ENCODE data around the gene OBP2A.
"Not testable (repeated sequence)": the region's sequence is repeated elsewhere in the genome, so short reads cannot be mapped to it uniquely, and the experiment has no call there.

OBP2A gene

DNA sequence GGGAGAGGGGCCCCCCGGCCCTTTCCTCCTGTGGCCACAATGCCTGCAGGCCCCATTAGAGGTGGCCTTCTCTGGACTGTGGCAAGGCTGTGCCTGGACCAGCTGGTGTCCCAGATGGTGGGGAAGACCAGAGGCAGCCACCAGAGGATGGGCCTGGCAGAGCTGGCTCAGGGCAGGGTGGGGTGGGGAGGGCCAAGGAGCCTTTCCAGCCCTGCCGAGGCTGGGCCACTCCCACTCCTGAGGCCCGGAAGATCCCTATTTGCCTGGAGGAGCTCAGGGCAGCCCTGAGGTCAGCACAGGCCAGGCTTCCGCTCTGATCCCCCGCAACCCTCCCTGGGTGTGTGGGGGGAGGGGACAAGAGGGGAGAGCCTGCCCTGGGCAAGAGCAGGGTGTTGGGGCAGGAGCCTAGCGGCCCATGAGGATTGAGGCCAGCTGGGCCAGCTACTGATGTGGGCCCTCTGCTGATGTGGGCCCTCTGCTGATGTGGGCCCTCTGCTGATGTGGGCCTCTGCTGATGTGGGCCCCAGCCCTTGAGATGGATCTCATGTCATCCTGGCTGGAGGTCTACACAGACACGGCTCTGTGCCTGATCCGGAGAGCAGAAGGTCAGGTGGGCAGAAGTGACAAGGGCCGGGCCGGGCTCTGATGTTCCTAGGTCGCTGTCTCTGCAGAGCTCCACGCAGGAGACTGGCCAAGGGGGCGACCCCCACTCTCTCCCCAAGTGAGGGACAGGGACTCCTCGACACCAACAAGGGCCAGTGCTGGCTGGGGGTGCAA lies 39.4 kb upstream of the OBP2A start:
- peaks cover 23% of the 10 kb centered on the region for H3K4me1 Mint-ChIP-seq
- H3K27ac Mint-ChIP-seq, result no peak overlapping the region
- H3K4me3 Mint-ChIP-seq, result no peak overlapping the region
- H3K36me3 Mint-ChIP-seq (ENCODE audit: low read depth), result peaks cover 17% of the 10 kb centered on the region
- peaks cover 2% of the 10 kb centered on the region for H3K27me3 Mint-ChIP-seq
- no peak for DNase-seq
- peaks cover 11% of the 10 kb centered on the region for H3K9me3 Mint-ChIP-seq
- ATAC-seq, result no peak

DNA sequence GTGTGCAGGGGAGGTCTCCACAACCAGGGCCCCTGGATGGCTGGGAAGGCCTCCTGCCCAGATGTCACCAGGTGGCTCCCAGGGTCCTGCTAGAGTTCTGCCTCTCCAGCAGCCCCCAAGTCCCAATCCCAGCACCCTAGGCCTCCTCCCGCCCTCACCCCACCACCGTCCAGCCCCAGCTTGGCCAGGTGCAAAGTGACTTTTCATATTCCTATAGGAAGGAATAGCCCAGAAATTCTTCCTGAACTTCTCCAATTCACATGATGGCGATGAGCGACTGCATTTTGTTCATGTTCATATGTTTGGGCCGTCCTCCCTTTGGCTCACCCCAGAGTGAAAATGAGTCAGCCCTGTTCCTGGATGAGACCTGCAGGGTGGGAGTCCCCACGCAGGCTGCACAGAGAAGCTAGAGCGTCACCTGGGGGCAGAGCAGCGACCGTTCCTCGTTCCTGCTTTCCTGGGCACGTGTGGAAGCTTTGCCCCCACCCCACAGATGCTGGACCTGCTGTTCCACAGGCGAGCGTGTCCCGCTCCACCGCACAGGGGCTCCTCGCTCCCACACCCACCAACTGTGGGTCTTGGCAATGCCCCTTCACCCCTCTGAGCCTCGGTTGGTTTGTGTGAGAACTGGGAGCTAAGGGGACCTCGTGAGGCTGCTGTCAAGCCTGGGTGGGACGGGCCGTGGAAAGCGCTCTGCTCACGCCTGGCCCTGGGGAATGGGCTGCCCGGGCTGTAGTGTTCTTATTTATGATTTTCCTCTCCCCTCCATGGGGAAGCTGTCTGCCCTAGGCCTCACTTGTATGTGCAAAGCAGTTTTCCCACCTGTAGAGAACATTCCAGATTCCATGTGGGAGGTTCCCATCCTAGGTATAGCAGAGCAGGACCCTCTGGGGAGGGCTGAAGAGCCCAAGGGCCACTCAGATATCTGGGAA lies 38.6 kb upstream of the OBP2A start:
- H3K36me3 Mint-ChIP-seq (ENCODE audit: low read depth), result peaks cover 15% of the 10 kb centered on the region
- DNase-seq (no peak), ATAC-seq (no peak)
- H3K4me3 Mint-ChIP-seq, result no peak overlapping the region
- H3K27ac Mint-ChIP-seq, result no peak overlapping the region
- H3K27me3 Mint-ChIP-seq, result peaks cover 4% of the 10 kb centered on the region
- H3K4me1 Mint-ChIP-seq, result peaks cover 18% of the 10 kb centered on the region
- peaks cover 11% of the 10 kb centered on the region for H3K9me3 Mint-ChIP-seq

DNA sequence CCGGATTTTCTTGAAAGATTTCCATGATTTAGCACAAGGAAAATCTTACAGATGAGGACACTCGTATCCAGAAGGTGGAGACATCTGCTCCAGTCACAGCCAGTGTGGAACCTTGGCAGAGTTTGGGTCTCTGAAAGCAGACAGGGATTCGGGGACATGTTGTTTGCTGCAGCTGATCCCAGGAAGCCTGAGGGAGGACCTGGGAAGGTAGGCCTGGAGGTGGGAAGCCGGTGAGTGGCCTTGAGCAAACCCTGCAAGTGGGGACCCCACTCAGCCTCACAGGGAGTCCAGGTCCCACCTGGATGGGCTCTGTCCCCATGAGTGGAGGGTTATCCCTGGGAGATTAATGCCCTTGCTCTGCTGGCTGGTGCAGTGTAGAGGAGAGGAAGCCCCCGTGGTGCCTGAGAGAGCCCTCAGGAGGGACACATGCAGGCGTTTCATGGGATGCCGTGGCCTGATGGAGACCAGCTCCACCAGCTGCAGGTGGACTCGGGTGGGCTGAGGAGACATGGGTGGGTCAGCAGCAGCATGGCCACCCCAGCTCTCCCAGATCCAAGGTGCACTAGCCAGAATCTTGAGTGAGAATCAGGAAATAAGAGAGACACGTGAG lies 37.6 kb upstream of the OBP2A start:
- Mint-ChIP-seq H3K27me3 (peaks cover 9% of the 10 kb centered on the region), H3K9me3 (peaks cover 11% of the 10 kb centered on the region), H3K36me3 (ENCODE audit: low read depth) (peaks cover 12% of the 10 kb centered on the region), H3K4me3 (no peak overlapping the region), H3K27ac (no peak overlapping the region), H3K4me1 (peaks cover 9% of the 10 kb centered on the region)
- ATAC-seq (no peak), DNase-seq (no peak)

DNA sequence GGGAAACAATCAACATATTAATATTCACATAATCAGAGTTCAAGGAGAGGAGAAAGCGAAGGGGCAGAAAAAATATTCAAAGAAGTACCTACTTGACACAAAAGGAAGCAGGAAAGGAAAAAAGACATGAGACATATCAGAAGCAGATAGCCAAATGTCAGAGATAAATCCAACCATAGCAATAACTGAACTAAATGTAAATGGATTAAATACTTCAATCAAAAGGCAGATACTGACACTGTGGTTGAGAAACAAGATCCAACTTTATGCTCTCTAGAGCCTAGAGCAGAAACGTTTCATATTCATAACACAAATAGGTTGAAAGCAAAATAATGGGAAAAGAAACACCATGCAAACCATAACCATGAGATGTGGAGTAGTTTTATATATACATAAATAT lies 36.5 kb upstream of the OBP2A start:
- DNase-seq, result no peak
- Mint-ChIP-seq H3K27me3 (peaks cover 9% of the 10 kb centered on the region), H3K36me3 (ENCODE audit: low read depth) (peaks cover 7% of the 10 kb centered on the region), H3K4me3 (no peak overlapping the region), H3K9me3 (peaks cover 11% of the 10 kb centered on the region), H3K27ac (no peak overlapping the region), H3K4me1 (peaks cover 7% of the 10 kb centered on the region)
- no peak for ATAC-seq

DNA sequence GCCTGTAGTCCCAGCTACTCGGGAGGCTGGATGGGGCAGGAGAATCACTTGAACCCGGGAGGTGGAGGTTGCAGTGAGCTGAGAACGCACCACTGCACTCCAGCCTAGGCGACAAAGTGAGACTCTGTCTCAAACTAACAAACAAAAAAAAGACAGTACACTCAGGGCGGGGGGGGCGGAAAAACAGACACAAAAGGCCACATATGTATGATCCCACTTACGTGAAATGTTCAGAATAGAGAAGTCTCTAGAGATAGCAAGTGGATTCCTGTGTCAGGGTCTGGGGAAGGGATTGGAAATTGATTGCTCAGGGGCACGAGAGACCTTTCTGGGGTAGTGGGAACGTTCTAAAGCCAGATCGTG lies 33.7 kb upstream of the OBP2A start:
- Mint-ChIP-seq H3K4me3 (no peak overlapping the region), H3K9me3 (peaks cover 11% of the 10 kb centered on the region), H3K36me3 (ENCODE audit: low read depth) (peaks cover 2% of the 10 kb centered on the region), H3K4me1 (peaks cover 10% of the 10 kb centered on the region), H3K27me3 (peaks cover 9% of the 10 kb centered on the region), H3K27ac (no peak overlapping the region)
- no peak for DNase-seq
- ATAC-seq, result no peak

DNA sequence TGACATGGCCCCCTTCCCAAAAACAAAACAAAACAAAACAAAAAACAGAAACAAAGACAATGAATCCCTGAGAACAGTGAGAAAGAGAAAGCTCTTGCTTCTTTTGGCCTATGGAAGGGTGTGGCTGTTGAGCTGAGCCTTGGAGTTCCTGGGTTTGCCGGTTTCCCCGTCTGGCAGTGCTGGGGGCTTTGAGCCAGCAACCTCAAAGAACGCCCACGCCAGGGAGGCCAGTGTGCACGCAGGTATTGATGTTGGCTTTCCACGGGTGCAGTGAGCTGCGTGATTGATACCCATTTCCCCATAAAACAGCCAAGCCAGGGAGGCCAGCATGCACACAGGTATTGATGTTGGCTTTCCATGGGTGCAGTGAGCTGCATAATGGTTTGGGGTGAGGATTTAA lies 33.0 kb upstream of the OBP2A start:
- peaks cover 11% of the 10 kb centered on the region for H3K9me3 Mint-ChIP-seq
- peaks cover 12% of the 10 kb centered on the region for H3K27me3 Mint-ChIP-seq
- DNase-seq, result no peak
- peaks cover 10% of the 10 kb centered on the region for H3K4me1 Mint-ChIP-seq
- no peak for ATAC-seq
- no peak overlapping the region for H3K27ac Mint-ChIP-seq
- peaks cover 2% of the 10 kb centered on the region for H3K36me3 Mint-ChIP-seq (ENCODE audit: low read depth)
- no peak overlapping the region for H3K4me3 Mint-ChIP-seq

DNA sequence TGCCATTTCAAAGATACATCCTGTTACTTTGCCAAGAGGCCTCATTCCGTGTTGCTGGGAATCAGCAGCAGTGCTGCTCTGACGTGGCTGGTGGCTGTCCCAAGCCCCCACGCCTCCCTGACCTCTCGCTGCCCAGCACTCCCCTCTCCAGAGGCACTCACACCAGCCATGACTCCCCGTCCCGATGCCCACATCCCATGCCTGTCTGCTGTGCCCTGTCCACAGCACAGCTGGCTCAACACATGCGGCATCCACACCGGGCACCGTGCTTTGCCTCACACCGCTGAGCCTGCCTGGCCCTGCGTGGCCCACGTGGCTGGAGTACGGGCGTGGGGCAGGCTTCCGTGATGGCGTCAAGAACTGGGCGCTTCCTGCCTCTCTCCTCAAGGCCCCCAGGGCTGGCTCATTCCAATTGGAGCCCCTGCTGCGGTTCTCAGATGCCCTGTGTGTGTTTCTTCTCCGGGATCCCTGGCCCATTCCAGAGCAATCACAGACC lies 32.5 kb upstream of the OBP2A start:
- peaks cover 2% of the 10 kb centered on the region for H3K36me3 Mint-ChIP-seq (ENCODE audit: low read depth)
- H3K9me3 Mint-ChIP-seq, result peaks cover 11% of the 10 kb centered on the region
- H3K27ac Mint-ChIP-seq, result no peak overlapping the region
- H3K4me1 Mint-ChIP-seq, result peaks cover 10% of the 10 kb centered on the region
- H3K4me3 Mint-ChIP-seq, result no peak overlapping the region
- H3K27me3 Mint-ChIP-seq, result peaks cover 16% of the 10 kb centered on the region
- DNase-seq (no peak), ATAC-seq (no peak)

DNA sequence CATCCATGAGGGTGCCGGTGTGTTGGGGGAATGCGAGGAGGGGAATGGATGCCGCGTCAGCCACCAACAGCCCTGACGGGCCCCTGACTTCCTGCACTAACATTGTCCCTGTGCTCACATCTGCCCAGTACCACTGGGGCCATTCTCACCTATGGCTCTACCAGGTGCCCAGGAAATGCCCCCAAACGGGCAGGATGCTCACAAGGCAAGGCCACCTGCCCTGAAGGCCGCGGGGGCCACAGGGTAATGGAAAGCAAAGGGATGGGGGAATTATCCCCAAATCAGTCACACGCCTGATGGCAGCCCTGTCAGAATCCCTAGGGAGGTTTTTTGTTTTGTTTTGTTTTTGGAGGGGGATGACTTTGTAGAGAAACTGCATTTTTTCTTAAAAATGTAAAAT lies 32.0 kb upstream of the OBP2A start:
- H3K9me3 Mint-ChIP-seq; ATAC-seq; DNase-seq; H3K4me3 Mint-ChIP-seq; H3K36me3 Mint-ChIP-seq (ENCODE audit: low read depth); H3K27ac Mint-ChIP-seq: not testable (repeated sequence)
- H3K4me1 Mint-ChIP-seq, result peaks cover 10% of the 10 kb centered on the region
- peaks cover 18% of the 10 kb centered on the region for H3K27me3 Mint-ChIP-seq

DNA sequence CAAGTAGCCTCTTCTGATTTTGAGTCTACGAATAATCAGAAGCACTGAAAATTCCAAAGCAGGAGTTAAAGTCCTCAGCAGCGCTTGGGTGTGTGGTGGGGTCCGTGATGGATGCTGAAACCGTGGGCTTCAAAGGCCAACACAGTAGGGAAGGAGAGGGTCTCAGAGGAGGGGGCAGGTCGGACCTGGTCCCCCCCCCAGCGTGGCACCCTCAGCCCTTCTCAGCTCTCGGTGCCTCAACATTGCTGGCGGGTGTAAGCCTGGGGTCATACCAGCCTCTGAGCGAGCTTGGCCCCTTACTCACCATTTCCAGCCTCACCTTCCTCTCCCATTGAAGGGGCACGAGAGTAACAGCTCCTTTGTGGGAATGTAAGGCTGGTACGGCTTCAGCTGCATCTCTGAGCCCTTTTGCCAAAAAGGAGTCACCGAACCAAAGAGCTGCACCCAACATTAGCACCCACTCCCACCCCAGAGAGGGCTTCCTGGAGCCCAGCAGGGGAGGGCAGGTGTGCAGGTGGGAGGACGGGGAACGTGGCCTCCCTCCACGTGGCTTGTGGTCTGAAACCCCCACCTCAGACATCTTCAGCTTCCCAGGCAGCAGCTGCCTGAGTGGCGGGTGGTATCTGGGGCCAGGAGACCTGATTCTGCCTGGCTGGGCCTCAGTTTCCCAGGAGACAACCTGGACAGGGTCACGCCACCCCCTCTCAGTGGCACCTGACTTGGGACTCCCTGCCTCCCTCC lies 31.4 kb upstream of the OBP2A start:
- no peak for DNase-seq
- peaks cover 10% of the 10 kb centered on the region for H3K4me1 Mint-ChIP-seq
- peaks cover 1% of the 10 kb centered on the region for H3K9me3 Mint-ChIP-seq
- H3K27me3 Mint-ChIP-seq, result peaks cover 19% of the 10 kb centered on the region
- no peak for ATAC-seq
- H3K36me3 Mint-ChIP-seq (ENCODE audit: low read depth), result no peaks in the 10 kb centered on the region
- no peak overlapping the region for H3K27ac Mint-ChIP-seq
- H3K4me3 Mint-ChIP-seq, result no peak overlapping the region

DNA sequence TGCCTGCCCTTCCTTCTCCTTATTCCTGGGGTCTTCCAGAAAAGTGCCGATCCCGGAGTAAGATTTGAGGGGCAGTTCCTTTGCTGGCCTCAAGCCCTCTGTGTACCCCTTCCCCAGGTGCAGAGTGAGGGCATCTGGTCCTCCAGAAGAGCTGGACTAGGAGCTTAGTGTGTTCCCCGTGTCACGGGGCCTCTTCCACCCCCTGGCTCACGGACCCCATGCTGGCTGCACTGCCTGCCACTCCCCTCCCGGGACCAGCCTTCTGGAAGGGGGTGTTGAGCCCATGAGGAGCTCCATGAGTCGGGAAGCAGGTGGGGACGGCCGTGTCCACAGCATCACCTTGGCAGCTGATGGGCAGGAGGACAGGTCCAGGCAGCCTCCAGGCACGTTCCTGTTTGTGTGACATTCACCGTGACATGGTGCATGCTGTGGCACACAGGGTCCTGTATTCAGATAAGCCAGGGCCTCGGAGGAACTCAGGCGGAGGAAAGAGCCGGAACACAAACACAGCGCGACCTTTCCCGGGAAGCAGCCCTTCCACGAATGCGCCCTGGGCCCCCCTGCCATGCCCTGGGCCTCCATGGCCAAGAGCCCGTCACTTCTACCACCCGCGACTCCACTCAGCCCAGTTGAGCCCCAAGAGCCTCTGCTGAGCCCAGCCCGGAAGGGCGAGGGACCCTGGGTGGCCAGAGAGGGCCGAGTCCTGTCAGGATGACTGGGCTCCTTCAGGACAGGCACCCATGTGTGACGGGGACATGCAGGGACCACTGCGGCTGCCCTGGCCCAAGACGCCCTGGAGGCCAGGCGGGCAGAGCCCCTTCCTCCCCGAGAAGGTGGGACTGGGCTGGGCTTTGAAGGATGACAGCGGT lies 30.6 kb upstream of the OBP2A start:
- peaks cover 19% of the 10 kb centered on the region for H3K27me3 Mint-ChIP-seq
- no peak overlapping the region for H3K4me3 Mint-ChIP-seq
- peaks cover 10% of the 10 kb centered on the region for H3K4me1 Mint-ChIP-seq
- H3K36me3 Mint-ChIP-seq (ENCODE audit: low read depth), result no peaks in the 10 kb centered on the region
- no peaks in the 10 kb centered on the region for H3K9me3 Mint-ChIP-seq
- ATAC-seq, result no peak
- no peak overlapping the region for H3K27ac Mint-ChIP-seq
- DNase-seq, result no peak

DNA sequence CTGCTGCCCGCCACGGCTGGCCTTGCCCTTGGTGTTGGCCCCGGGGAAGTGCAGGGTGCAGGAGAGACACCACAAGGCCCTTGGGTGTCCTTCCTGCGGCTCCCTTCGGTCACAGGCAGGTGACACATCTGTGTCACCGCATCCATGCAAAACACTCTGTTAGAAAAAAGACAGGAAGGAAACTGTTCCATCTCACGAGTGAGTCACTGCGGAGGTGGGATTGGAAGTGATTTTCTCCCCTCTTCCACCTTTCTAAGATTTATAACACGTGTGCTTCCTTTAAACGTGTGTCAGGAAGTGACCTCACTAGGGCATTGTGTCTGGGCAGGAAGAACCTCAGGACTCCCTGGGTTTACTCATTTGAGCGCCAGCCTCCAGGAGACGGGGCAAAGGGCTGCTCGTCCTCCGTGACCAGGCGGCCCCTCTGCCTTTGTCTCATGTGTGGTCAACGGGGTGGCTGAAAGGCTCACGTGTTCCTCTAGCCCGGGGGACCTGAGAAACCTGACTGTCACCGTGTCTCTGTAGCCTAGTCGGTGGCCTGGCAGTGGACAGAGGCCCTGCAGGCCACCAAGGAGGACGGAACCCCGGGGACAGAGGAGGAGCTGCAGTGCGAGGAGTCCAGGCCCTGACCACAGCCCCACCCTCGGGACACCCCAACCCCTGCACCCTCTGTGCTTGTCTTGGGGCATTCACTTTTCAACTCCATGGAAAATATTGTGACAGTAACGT lies 29.6 kb upstream of the OBP2A start:
- no peak for DNase-seq
- Mint-ChIP-seq H3K36me3 (ENCODE audit: low read depth) (no peaks in the 10 kb centered on the region), H3K4me1 (peaks cover 8% of the 10 kb centered on the region), H3K27me3 (peaks cover 19% of the 10 kb centered on the region), H3K27ac (no peak overlapping the region), H3K4me3 (no peak overlapping the region), H3K9me3 (no peaks in the 10 kb centered on the region)
- no peak for ATAC-seq

DNA sequence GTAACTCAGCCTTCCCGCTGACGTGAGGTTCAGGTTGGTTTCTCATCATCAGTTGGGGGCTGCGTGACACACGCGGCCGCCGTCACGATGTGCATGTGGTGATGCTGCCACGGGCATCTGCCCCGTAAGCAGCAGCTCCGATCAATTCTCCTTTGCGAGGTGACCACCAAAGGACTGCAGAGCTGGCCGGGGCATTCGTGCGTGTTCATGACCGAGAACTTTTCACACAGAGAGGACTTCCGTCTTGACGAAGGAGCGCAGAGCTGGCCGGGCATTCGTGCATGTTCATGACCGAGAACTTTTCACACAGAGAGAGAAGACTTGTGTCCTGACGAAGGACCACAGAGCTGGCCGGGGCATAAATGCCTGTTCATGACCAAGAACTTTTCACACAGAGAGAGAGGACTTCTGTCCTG lies 28.5 kb upstream of the OBP2A start:
- H3K4me1 Mint-ChIP-seq, result peaks cover 3% of the 10 kb centered on the region
- no peak overlapping the region for H3K27ac Mint-ChIP-seq
- no peak overlapping the region for H3K4me3 Mint-ChIP-seq
- no peak for ATAC-seq
- no peaks in the 10 kb centered on the region for H3K9me3 Mint-ChIP-seq
- H3K36me3 Mint-ChIP-seq (ENCODE audit: low read depth), result no peaks in the 10 kb centered on the region
- DNase-seq, result no peak
- H3K27me3 Mint-ChIP-seq, result peaks cover 17% of the 10 kb centered on the region

Measured in activated naive CD8-positive, alpha-beta T cell treated with anti-CD3 and anti-CD28 coated beads, Interleukin-2, amount 50 U/mL, for 24 hours (primary cell).